ENCODE results near the gene HIF1A.
"Not testable (repeated sequence)": the region's sequence is repeated elsewhere in the genome, so short reads cannot be mapped to it uniquely, and the experiment has no call there.

Gene HIF1A

DNA sequence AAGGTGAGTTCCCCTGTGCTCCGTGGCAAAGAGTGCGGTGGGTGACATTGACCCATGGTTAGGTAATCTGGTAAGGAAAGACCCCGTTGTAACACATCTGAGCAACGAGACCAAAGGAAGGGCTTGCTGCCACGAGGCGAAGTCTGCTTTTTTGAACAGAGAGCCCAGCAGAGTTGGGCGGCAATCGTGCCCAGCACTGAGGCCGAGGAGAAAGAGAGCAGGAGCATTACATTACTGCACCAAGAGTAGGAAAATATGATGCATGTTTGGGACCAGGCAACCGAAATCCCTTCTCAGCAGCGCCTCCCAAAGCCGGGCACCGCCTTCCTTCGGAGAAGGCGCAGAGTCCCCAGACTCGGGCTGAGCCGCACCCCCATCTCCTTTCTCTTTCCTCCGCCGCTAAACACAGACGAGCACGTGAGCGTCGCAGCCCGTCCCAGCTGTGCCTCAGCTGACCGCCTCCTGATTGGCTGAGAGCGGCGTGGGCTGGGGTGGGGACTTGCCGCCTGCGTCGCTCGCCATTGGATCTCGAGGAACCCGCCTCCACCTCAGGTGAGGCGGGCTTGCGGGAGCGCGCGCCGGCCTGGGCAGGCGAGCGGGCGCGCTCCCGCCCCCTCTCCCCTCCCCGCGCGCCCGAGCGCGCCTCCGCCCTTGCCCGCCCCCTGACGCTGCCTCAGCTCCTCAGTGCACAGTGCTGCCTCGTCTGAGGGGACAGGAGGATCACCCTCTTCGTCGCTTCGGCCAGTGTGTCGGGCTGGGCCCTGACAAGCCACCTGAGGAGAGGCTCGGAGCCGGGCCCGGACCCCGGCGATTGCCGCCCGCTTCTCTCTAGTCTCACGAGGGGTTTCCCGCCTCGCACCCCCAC, at the start of gene HIF1A:
TSS of gene HIF1A (plus strand) at position 684 of the 865 bp plus-strand sequence. CDS start 292 bp downstream, outside the sequence.
- DNase-seq: peak; percentile 91

GRCh38 chr14:61646366-61647116, 48.8 kb upstream of the HIF1A start:
- DNase-seq: no peak

GRCh38 chr14:61647704-61648103, 47.6 kb upstream of the HIF1A start:
- DNase-seq: no peak

GRCh38 chr14:61648377-61648776, 46.9 kb upstream of the HIF1A start:
- no peak for DNase-seq

GRCh38 chr14:61649283-61649682, 46.0 kb upstream of the HIF1A start:
- DNase-seq: no peak

DNA sequence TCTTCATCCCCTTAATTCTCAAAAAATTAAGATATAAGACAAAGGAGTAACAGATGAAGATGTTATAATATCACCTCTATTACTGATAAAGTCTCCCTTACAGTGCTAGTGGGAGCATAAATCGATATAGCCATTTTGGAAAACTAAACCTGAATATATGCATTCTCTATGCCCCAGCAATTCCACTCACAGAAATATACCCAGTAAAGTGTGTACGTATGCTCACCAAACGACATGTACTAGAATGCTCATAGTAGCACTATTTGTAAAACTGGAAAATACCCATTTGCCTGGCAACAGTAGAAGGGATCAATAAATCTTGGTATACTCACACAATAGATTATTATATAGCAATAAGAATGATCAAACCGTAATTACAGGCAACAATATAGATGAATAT, 44.0 kb upstream of the HIF1A start:
- DNase-seq: no peak

- no peak for DNase-seq
These were observed 42.6 kb upstream of the HIF1A start for GRCh38 chr14:61652526-61653262.

DNA sequence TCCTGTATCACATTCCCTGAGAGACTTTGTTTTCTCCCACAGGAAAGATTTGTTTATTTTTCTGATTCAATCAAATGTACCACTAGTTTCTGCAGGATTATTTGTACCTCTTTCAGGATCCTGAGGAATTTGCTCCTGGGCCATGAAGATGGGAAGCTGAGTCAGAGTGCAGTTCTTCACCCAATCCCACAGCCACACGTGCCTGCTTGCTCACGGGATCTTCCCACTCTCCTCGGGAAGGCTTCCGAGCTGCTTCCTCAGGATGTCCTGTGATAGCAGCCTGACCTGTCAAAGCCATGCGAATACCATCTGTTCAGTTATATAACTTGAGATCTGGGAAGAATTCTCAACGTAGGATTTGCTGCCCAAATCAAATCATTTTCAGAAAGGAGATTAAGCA, 41.8 kb upstream of the HIF1A start:
- DNase-seq: no peak

GRCh38 chr14:61654026-61654425, 41.3 kb upstream of the HIF1A start:
- no peak for DNase-seq

DNA sequence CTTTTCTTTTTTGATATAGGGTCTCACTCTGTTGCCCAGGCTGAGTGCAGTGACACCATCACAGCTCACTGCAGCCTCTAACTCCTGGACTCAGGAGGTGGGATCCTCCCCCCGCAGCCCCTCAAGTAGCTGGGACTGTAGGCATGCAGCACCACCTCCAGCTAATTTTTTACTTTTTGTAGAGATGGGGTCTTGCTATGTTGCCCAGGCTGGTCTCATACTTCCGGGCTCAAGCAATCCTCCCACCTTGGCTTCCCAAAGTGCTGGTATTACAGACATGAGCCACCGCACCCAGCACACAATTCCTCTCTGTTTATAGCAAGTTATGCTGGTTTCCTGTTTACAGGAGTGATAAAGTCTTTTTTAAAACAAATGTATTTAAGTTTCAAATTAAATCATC, 39.5 kb upstream of the HIF1A start:
- no peak for DNase-seq

GRCh38 chr14:61656341-61656740, 39.0 kb upstream of the HIF1A start:
- DNase-seq: no peak

DNA sequence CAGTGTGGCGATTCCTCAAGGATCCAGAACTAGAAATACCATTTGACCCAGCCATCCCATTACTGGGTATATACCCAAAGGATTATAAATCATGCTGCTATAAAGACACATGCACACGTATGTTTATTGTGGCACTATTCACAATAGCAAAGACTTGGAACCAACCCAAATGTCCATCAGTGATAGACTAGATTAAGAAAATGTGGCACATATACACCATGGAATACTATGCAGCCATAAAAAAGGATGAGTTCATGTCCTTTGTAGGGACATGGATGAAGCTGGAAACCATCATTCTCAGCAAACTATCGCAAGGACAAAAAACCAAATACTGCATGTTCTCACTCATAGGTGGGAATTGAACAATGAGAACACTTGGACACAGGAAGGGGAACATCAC, 37.2 kb upstream of the HIF1A start:
- DNase-seq: not testable (repeated sequence)

GRCh38 chr14:61659582-61659981, 35.7 kb upstream of the HIF1A start:
- DNase-seq: no peak

GRCh38 chr14:61661471-61662400, 33.6 kb upstream of the HIF1A start:
- DNase-seq: no peak

- peak; percentile 56 for DNase-seq
These were observed 32.6 kb upstream of the HIF1A start for GRCh38 chr14:61662437-61663311.

GRCh38 chr14:61663312-61663979, 31.9 kb upstream of the HIF1A start:
- no peak for DNase-seq

DNA sequence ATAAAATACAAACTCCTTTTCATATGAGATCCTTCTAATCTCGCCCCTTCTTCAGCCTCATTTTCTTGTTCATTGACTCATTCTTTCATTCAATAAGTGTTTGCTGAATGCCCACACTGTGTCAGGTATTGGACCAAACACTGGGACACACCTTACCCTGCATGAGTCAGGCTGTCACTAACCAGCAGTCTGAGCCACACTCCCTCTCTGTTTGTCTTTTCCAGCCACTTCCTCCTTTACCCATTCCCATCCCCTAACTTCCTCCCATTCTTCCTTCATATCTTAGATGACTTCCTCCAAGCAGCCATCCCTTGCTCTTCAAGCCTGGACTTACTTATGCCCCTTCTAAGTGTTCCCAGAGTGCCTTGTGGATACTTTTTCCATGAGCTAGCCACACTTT, 27.0 kb upstream of the HIF1A start:
- no peak for DNase-seq

- DNase-seq: no peak
These were observed 24.7 kb upstream of the HIF1A start for GRCh38 chr14:61670576-61670975.

GRCh38 chr14:61671082-61671481, 24.2 kb upstream of the HIF1A start:
- no peak for DNase-seq

DNA sequence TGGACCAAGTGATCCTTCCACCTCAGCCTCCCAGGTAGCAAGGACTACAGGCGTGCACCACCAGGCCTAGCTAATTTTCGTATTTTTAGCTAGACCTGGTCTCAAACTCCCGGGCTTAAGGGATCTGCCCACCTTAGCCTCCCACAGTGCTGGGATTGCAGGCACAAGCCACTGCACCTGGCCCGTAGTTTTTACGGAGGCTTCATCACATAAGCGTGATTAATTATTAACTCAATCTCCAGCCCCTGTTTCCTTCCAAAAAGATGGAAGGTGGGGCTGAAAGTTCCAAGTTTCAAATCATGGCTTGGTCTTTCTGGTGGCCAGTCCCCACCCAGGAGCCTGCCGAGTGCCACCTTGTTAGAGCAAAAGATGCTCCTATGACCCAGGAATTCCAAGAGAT, 22.5 kb upstream of the HIF1A start:
- no peak for DNase-seq

DNA sequence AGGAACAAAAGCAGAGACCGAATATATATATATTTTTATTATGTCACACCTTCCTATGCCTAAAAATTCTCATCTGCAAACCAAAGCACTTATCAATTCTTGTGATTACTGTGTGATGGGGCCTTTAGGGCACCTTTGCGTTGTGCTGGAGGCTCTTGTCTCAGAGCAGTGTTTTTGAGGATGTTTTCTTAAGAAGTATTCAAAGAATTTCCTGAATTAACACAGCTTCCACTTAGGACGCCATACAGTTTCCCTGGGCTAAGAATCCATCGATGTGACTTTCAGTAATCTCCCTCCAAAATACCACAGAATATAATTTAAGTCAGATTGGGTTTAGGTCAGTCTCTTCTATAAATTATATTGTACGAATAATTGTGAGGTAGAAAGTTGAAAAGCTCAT, 22.0 kb upstream of the HIF1A start:
- DNase-seq: no peak

Measured in activated T-cell treated with anti-CD3 and anti-CD28 coated beads, Interleukin-2, amount 50 U/mL, for 1 hour (primary cell).